Dendritic cell treated with granulocyte-macrophage colony-stimulating factor and Interleukin-4, amounts not matched to agents 40 ng/mL and 50 ng/mL, for 4 days (primary cell): ENCODE data around the gene ATP8A1.
"Not testable (repeated sequence)": the region's sequence is repeated elsewhere in the genome, so short reads cannot be mapped to it uniquely, and the experiment has no call there.

ENCODE experiments used
- H3K27ac Mint-ChIP-seq: one replicate; pipeline ENCODE4 v1.8.0; 2022; ENCODE audit warnings: mild to moderate bottlenecking, mixed read lengths
- H3K27me3 Mint-ChIP-seq: one replicate; pipeline ENCODE4 v1.8.0; 2022; ENCODE audit warnings: mild to moderate bottlenecking, mixed read lengths
- H3K36me3 Mint-ChIP-seq: one replicate; pipeline ENCODE4 v1.8.0; 2022; ENCODE audit warnings: low read depth, mixed read lengths
- H3K4me1 Mint-ChIP-seq: one replicate; pipeline ENCODE4 v1.8.0; 2022; ENCODE audit warnings: low read depth, mixed read lengths
- H3K4me3 Mint-ChIP-seq: one replicate; pipeline ENCODE4 v1.8.0; 2022; ENCODE audit warnings: mild to moderate bottlenecking, moderate library complexity, mixed read lengths
- H3K9me3 Mint-ChIP-seq: one replicate; pipeline ENCODE4 v1.8.0; 2022; ENCODE audit warnings: mixed read lengths
- intact Hi-C: fragments of 100-400 bp; cut with micrococcal nuclease; formaldehyde crosslinking; loops from one replicate; pipeline ENCODE4 v1.15.0; 2022

Gene ATP8A1

GRCh38 chr4:42392436-42392835 is 264.5 kb downstream of the ATP8A1 start:
- Mint-ChIP-seq H3K27ac (no peak overlapping the region), H3K9me3 (no peaks in the 10 kb centered on the region), H3K36me3 (no peaks in the 10 kb centered on the region), H3K27me3 (peaks cover 35% of the 10 kb centered on the region), H3K4me3 (no peak overlapping the region), H3K4me1 (peaks cover 11% of the 10 kb centered on the region)
- intact Hi-C loops, result no loop called here

GRCh38 chr4:42391981-42392380 is 264.9 kb downstream of the ATP8A1 start:
- H3K4me1 Mint-ChIP-seq, result peaks cover 7% of the 10 kb centered on the region
- no peaks in the 10 kb centered on the region for H3K9me3 Mint-ChIP-seq
- no peaks in the 10 kb centered on the region for H3K36me3 Mint-ChIP-seq
- no peak overlapping the region for H3K4me3 Mint-ChIP-seq
- intact Hi-C loops, result no loop called here
- H3K27ac Mint-ChIP-seq, result no peak overlapping the region
- peaks cover 31% of the 10 kb centered on the region for H3K27me3 Mint-ChIP-seq

GRCh38 chr4:42391355-42391664 is 265.6 kb downstream of the ATP8A1 start:
- Mint-ChIP-seq H3K9me3 (no peaks in the 10 kb centered on the region), H3K36me3 (no peaks in the 10 kb centered on the region), H3K4me1 (peaks cover under 1% of the 10 kb centered on the region), H3K27ac (no peak overlapping the region), H3K27me3 (peaks cover 24% of the 10 kb centered on the region), H3K4me3 (no peak overlapping the region)
- intact Hi-C loops, result no loop called here

GRCh38 chr4:42390622-42391354 is 266.1 kb downstream of the ATP8A1 start:
- no peak overlapping the region for H3K27ac Mint-ChIP-seq
- no peaks in the 10 kb centered on the region for H3K9me3 Mint-ChIP-seq
- no peaks in the 10 kb centered on the region for H3K4me1 Mint-ChIP-seq
- H3K4me3 Mint-ChIP-seq, result no peak overlapping the region
- intact Hi-C loops, result no loop called here
- no peaks in the 10 kb centered on the region for H3K36me3 Mint-ChIP-seq
- H3K27me3 Mint-ChIP-seq, result peaks cover 23% of the 10 kb centered on the region

- H3K27me3 Mint-ChIP-seq, result peaks cover 4% of the 10 kb centered on the region
- H3K4me1 Mint-ChIP-seq, result no peaks in the 10 kb centered on the region
- no peak overlapping the region for H3K27ac Mint-ChIP-seq
- intact Hi-C loops, result no loop called here
- H3K4me3 Mint-ChIP-seq, result no peak overlapping the region
- no peaks in the 10 kb centered on the region for H3K36me3 Mint-ChIP-seq
- H3K9me3 Mint-ChIP-seq, result peaks cover 9% of the 10 kb centered on the region
These were observed 271.4 kb downstream of the ATP8A1 start for GRCh38 chr4:42385516-42385915.

- intact Hi-C loops, result no loop called here
- H3K9me3 Mint-ChIP-seq, result peaks cover 9% of the 10 kb centered on the region
These were observed 275.2 kb downstream of the ATP8A1 start for GRCh38 chr4:42381666-42382065.

GRCh38 chr4:42377497-42377896 is 279.4 kb downstream of the ATP8A1 start:
- Mint-ChIP-seq H3K27me3 (peaks cover 13% of the 10 kb centered on the region), H3K4me1 (no peaks in the 10 kb centered on the region), H3K36me3 (no peaks in the 10 kb centered on the region), H3K9me3 (no peaks in the 10 kb centered on the region), H3K27ac (no peak overlapping the region), H3K4me3 (no peak overlapping the region)
- intact Hi-C loops, result no loop called here

More at GRCh38 chr4:42381666-42382065, 275.2 kb downstream of the ATP8A1 start:
- H3K4me3 Mint-ChIP-seq, result no peak overlapping the region
- peaks cover 10% of the 10 kb centered on the region for H3K27me3 Mint-ChIP-seq
- H3K36me3 Mint-ChIP-seq, result no peaks in the 10 kb centered on the region
- H3K4me1 Mint-ChIP-seq, result no peaks in the 10 kb centered on the region
- H3K27ac Mint-ChIP-seq, result no peak overlapping the region

GRCh38 chr4:42372303-42372702 is 284.6 kb downstream of the ATP8A1 start:
- H3K27me3 Mint-ChIP-seq, H3K9me3 Mint-ChIP-seq, H3K4me3 Mint-ChIP-seq, intact Hi-C loops, H3K4me1 Mint-ChIP-seq, H3K36me3 Mint-ChIP-seq, H3K27ac Mint-ChIP-seq: not testable (repeated sequence)

- intact Hi-C loops, result loop anchor here (2.0 kb wide), 1 partner anchor 149 kb away; no protein-coding TSS in a partner anchor
- H3K27me3 Mint-ChIP-seq, result peaks cover 4% of the 10 kb centered on the region
- no peak overlapping the region for H3K4me3 Mint-ChIP-seq
- H3K9me3 Mint-ChIP-seq, result no peaks in the 10 kb centered on the region
- no peaks in the 10 kb centered on the region for H3K36me3 Mint-ChIP-seq
- H3K27ac Mint-ChIP-seq, result no peak overlapping the region
- no peaks in the 10 kb centered on the region for H3K4me1 Mint-ChIP-seq
These were observed 285.3 kb downstream of the ATP8A1 start for GRCh38 chr4:42371305-42372252.

- H3K27me3 Mint-ChIP-seq, result peaks cover 2% of the 10 kb centered on the region
- H3K36me3 Mint-ChIP-seq, result no peaks in the 10 kb centered on the region
- intact Hi-C loops, result no loop called here
- no peak overlapping the region for H3K4me3 Mint-ChIP-seq
- no peaks in the 10 kb centered on the region for H3K9me3 Mint-ChIP-seq
- no peak overlapping the region for H3K27ac Mint-ChIP-seq
- no peaks in the 10 kb centered on the region for H3K4me1 Mint-ChIP-seq
These were observed 287.4 kb downstream of the ATP8A1 start for GRCh38 chr4:42369489-42369888.

- Mint-ChIP-seq H3K27ac (no peak overlapping the region), H3K4me1 (no peaks in the 10 kb centered on the region), H3K4me3 (no peak overlapping the region), H3K27me3 (no peaks in the 10 kb centered on the region), H3K36me3 (no peaks in the 10 kb centered on the region), H3K9me3 (no peaks in the 10 kb centered on the region)
- intact Hi-C loops, result no loop called here
These were observed 289.9 kb downstream of the ATP8A1 start for GRCh38 chr4:42366959-42367358.

GRCh38 chr4:42364266-42365053 is 292.4 kb downstream of the ATP8A1 start:
- no peak overlapping the region for H3K27ac Mint-ChIP-seq
- no peak overlapping the region for H3K4me3 Mint-ChIP-seq
- H3K27me3 Mint-ChIP-seq, result no peaks in the 10 kb centered on the region
- no peaks in the 10 kb centered on the region for H3K36me3 Mint-ChIP-seq
- no peaks in the 10 kb centered on the region for H3K4me1 Mint-ChIP-seq
- no peaks in the 10 kb centered on the region for H3K9me3 Mint-ChIP-seq
- intact Hi-C loops, result no loop called here

- Mint-ChIP-seq H3K36me3 (no peaks in the 10 kb centered on the region), H3K27me3 (peaks cover 4% of the 10 kb centered on the region), H3K27ac (no peak overlapping the region), H3K4me1 (no peaks in the 10 kb centered on the region), H3K9me3 (no peaks in the 10 kb centered on the region), H3K4me3 (no peak overlapping the region)
- intact Hi-C loops, result no loop called here
These were observed 293.3 kb downstream of the ATP8A1 start for GRCh38 chr4:42363614-42364013.

GRCh38 chr4:42362591-42362990 is 294.3 kb downstream of the ATP8A1 start:
- Mint-ChIP-seq H3K36me3 (no peaks in the 10 kb centered on the region), H3K4me3 (no peak overlapping the region), H3K9me3 (no peaks in the 10 kb centered on the region), H3K4me1 (no peaks in the 10 kb centered on the region), H3K27ac (no peak overlapping the region), H3K27me3 (peaks cover 6% of the 10 kb centered on the region)
- intact Hi-C loops, result no loop called here
